Frontal cortex (tissue), 1 donor: ENCODE data around the gene CBX7. TPM values are rescaled to one million over a fixed set of nuclear protein-coding genes. Genes with fewer than 3 reads are reported as not detected.

Experiments
- small RNA-seq: library from RNA; depleted of rRNA; stranded (forward); fragments of <200 nt; gene quantifications from one replicate; pipeline ENCODE3, GENCODE V24; 2014
- total RNA-seq: library from RNA; depleted of rRNA; stranded (reverse); fragments of >200 nt; gene quantifications from one replicate; pipeline ENCODE4 v1.2.3, GENCODE V29; 2014

CBX7 gene
- total RNA-seq, 1 donor from 2014 or later = 6.1 TPM

Small RNA genes lying within 50 kb of the gene (small RNA-seq; reads per million reads assigned to genes)
- gene COX5BP7 = not detected

Other genes with a start within 250 kb of the CBX7 start
- gene APOBEC3A, start 195.1 kb downstream of the CBX7 start, total RNA-seq = not detected
- not detected for gene APOBEC3B, start 170.3 kb downstream of the CBX7 start, total RNA-seq
- gene APOBEC3C, start 138.4 kb downstream of the CBX7 start, total RNA-seq = not detected
- gene APOBEC3D, start 131.6 kb downstream of the CBX7 start, total RNA-seq = under 0.01 TPM
- 0.82 TPM for gene APOBEC3F, start 111.8 kb downstream of the CBX7 start, total RNA-seq
- gene APOBEC3G, start 75.4 kb downstream of the CBX7 start, total RNA-seq = 0.41 TPM
- not detected for gene APOBEC3H, start 55.4 kb downstream of the CBX7 start, total RNA-seq
- gene PDGFB, start 92.3 kb upstream of the CBX7 start, total RNA-seq = 2.0 TPM
- 1,897 TPM for gene RPL3, start 166.9 kb upstream of the CBX7 start, total RNA-seq
- 50.1 TPM for gene SYNGR1, start 197.3 kb upstream of the CBX7 start, total RNA-seq
- gene TAB1, start 247.1 kb upstream of the CBX7 start, total RNA-seq = 15.1 TPM